Measurements from ENCODE around the gene MRPL24.

GRCh38 chr1:156689953-156690674 is 50.8 kb downstream of the MRPL24 start:
- no peak for TF ChIP-seq CTCF (IDR thresholded peaks at IDR 0.05 in 4 of 5, conservative IDR thresholded peaks at IDR 0.05 in 1 of 5)
- TF ChIP-seq POLR2A (IDR thresholded peaks at IDR 0.05), result no peak

All from gastrocnemius medialis (tissue), 4 donors.